SK-N-MC (cell line): ENCODE measurements around the gene USH2A.

Experiments
- EZH2 ChIP-seq: fragments of 200-600 bp; sonication (generic); IDR thresholded peaks from one replicate; pipeline ENCODE4 v1.6.1; 2017; ENCODE audit warnings: antibody characterized with exemption
- POLR2AphosphoS5 ChIP-seq: IDR thresholded peaks from 2 replicates; pipeline ENCODE4 v1.6.1; 2012; ENCODE audit warnings: mild to moderate bottlenecking, low read depth, low read length, borderline replicate concordance

- no peak for TF ChIP-seq POLR2AphosphoS5
- no peak for TF ChIP-seq EZH2
Observed at GRCh38 chr1:215704089-215704860, 719.0 kb downstream of the USH2A start.
